Frontal cortex (tissue), 4 donors: ENCODE results near the gene MYO3A. TPM values are rescaled to one million over a fixed set of nuclear protein-coding genes. Genes with fewer than 3 reads are reported as not detected.

Experiments
- DNase-seq, 2 donors: peaks; one replicate each; pipeline ENCODE4 v3.0.0; 2012; ENCODE audit warnings: low spot score in 2 of 2
- FAIRE-seq: peaks from 2 replicates; lab custom pipeline; 2012; peaks lifted over from hg19 to GRCh38; lab: Jason Lieb, UNC
- total RNA-seq: library from RNA; depleted of rRNA; stranded (reverse); fragments of >200 nt; gene quantifications from one replicate; pipeline ENCODE4 v1.2.3, GENCODE V29; 2014
- donor health status: control.
- donor health status: control.
- donor health status: control.

Gene MYO3A
- total RNA-seq, 1 donor from 2014 or later, result 4.1 TPM

DNA sequence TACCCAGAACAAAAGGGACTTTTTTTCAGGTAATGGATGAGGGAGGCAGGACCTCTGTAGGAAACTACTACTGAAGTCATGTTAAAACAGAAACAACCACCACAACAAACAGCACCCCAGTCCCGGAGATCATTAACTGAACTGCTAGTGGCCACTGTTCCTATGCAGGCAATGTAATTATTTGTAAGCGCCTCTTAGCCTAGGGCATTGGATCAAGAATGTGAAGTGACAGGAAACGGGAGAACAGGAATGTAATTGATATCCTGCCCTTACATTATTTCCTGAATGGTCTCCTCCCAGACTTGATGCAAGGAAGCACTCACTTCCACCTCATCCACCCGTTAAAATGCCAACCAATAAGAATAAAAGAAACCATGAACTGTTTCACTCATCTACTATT lies 265.8 kb downstream of the MYO3A start:
- FAIRE-seq, result no peak
- DNase-seq, result no peak

DNA sequence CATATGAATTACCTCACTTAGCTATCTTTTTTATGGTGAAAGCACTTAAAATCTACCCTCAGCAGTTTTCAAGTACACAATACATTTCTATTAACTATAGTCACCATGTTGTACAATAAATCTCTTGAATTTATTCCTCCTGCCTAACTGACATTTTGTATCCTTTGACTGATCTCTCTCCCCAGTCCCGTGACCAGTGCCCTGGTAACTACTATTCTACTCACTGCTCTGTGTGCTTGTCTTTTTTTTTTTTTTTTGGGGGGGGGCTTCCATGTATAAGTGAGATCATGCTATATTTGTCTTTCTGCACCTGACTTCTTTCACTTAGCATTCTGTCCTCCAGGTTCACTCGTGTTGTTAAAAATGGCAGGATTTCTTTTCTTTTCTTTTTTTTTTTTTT lies 271.2 kb downstream of the MYO3A start:
- FAIRE-seq, result no peak
- no peak for DNase-seq

DNA sequence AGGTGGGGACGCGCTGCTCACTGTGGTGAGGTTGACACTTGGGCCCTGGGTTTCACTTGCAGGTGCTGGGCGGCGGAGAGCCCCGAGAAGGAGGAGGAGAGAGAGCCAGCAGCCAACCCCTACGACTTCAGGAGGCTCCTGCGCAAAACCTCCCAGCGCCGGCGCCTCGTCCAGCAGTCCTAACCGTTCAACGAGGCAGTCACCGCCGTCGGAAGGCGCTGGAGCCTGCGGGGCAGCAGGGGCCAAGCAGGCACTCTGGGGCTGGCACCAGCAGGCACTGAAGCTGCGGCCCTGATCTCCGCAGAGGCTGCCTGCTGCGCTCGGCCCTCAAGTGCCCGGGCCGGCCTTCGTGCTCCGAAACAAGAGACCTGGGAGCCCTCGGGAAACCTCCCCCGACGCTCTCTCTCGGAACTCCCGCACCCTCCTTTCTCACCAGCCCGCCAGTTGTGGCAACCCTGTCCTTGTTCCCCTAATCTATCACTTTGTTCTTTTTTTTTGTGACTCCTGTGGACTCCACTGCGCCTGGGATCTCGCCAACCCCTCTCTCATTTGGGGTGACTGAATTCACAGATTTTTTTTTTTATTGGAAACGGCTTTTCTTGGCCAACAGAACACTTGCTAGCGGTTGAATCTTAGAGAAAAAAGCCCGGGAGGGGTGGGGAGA lies 277.9 kb downstream of the MYO3A start:
- FAIRE-seq (no peak), DNase-seq (no peak)

DNA sequence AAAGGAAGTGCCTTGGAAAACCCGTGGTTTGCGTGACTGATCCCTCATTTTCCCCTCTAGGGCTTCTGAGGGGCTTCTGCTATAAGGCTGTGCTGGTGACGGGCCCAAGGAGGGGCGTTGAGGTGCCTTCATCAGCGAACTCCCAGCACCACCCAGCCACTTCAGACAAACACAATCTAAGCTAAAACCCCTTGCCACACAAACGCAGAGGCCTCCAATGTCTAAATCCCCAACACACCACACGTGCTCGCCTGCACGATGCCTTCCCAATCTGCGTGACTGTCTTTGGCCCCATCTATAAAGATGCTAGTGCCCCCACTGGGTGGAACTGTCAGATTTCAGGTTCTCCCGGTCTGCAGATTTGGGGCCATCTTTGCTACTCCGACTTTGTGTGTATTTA lies 278.5 kb downstream of the MYO3A start:
- DNase-seq, result no peak
- no peak for FAIRE-seq

- no peak for DNase-seq
Measured at GRCh38 chr10:26213157-26213800, 279.2 kb downstream of the MYO3A start.

DNA sequence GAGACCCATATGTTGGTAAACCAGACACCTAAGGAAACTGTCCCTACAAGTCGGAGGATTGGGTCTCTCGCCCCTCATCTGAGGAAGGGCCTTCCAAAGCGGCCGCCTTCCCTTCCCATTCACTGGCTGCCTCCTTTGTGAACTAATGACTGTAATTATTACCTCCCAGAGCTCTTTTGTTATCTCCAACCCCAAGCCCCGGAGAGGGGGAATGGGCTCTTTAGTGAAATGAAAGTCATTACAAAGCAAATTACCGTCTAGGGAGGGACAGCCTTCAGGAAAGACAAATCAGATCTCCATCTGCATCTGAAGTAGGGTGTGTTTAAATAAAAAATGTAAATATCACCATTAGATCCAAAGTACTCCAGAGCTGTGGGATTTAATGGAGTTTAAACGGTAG lies 280.0 kb downstream of the MYO3A start:
- DNase-seq, result no peak
- FAIRE-seq, result no peak

More at GRCh38 chr10:26213157-26213800, 279.2 kb downstream of the MYO3A start:
- FAIRE-seq, result no peak

DNA sequence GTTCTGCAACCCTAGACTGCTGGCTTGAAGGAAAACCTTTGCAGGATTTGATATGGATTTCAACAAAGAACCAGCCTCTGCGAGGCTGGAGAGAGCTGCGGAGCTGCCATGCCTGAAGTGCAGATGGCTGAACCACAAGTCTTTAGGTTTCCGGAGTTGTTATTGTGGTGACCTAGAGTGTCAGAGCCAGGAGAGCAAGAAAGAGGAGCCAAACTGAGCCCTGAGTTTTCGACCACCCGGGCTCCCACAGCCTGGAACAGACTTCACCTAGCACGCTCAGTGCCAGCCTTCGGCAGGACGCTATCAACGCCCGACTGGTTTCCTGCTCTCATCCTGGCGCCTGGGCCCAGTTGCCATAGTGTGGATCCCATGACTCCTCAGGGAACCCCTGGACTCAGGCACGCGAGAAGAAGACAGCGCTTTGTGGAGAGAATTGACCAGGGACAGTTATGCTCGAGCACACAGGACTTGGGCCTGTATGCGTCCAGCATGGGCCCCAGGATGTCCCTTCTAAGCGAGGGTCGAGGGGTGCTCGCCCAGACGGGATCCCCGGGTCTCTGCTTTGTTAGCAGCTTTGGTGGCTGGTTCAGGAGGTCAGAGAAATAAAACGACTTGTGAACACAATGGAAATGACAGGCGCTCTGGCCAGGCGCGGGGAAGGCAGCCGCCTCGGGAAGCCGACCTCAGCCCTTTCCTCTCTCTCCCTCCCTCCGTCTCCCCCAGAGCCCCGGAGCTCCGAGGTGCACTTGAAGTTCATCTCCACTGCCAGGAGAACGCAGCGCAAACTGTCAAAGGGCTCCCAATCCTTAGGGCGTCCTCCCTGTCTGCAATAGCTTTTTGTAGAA lies 280.7 kb downstream of the MYO3A start:
- FAIRE-seq (no peak), DNase-seq (no peak)

DNA sequence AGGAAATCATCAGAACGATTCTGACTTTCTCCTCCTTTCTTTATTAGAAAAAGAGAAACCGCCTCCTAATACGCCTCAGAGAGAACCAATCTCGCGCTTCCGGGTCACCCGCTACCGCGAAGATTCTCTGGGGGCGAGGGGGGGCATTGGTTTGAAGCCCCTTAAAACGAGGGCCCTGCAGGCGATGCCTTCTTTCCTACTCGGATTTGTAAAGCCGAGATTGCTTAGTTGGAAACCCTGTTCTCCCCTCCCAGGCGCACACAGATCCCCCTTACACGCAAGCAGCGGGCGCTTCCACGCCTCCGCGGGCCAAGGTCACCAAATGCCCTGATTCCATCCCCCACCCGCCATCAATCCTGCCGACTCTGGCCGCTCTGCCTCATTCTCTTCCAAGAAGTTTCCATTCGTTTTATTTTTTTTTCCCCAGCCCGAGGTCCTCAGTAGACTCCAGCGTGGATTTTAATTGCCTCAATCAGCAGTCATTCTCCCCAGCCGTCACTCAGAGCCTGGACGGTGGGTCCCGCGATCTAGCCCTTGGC lies 281.4 kb downstream of the MYO3A start:
- no peak for FAIRE-seq
- DNase-seq, result no peak

DNA sequence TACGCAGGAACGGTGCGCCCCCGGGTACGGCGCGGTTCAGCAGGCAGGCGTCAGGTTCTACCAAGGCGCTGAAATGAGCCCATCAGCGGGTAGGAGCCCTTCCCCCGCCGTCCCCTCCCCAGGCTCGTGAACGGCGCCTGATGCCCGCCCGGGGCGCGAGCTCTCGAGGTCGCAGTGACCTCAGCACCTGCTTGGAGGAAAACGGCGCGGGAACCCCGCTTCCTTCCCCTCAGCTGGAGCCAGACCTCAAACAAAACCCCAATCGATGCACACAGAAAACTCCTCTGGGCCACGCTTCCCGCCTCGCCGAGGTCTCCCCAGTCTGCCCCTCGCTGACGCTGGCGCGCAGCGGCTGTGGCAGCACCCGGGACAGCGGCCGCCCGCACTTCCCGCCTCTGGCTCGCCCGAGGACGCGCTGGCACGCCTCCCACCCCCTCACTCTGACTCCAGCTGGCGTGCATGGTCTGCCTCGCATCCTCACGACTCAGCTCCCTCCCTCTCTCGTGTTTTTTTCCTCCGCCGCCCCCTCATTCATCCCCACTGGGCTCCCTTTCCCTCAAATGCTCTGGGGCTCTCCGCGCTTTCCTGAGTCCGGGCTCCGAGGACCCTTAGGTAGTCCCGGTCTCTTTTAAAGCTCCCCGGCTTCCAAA lies 282.0 kb downstream of the MYO3A start:
- FAIRE-seq (no peak), DNase-seq (peak; percentile 54 to 61)

- FAIRE-seq, result no peak
Measured at GRCh38 chr10:26216585-26217395, 282.8 kb downstream of the MYO3A start, which contains the start of gene GAD2. TSS of gene GAD2 (plus strand) at chr10:26216774. CDS start at chr10:26216810, 36 bp downstream.

GRCh38 chr10:26217396-26218086 lies 283.5 kb downstream of the MYO3A start:
- DNase-seq (no peak), FAIRE-seq (no peak)

More at GRCh38 chr10:26216585-26217395, 282.8 kb downstream of the MYO3A start, which contains the start of gene GAD2:
- no peak for DNase-seq

GRCh38 chr10:26219676-26220075 lies 285.6 kb downstream of the MYO3A start:
- FAIRE-seq, result no peak
- no peak for DNase-seq

DNA sequence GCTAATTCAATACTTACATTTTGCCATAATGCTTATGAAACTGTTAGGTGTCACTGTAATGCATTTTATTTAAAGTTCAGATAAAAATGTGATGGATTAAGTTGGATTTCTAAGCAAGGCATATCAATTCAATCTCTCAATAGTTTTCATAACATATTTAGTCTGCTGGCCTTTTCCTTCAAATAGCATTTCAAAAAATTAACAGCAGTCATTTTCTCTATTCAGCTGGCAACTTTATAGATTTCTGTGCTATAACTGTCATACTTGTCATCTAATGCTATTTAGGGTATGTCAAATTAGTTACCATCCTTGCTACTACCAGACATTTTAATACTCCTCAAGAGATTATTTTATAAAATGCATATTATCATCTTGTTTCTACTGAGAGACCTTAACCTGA lies 286.9 kb downstream of the MYO3A start:
- no peak for DNase-seq
- FAIRE-seq, result no peak

DNA sequence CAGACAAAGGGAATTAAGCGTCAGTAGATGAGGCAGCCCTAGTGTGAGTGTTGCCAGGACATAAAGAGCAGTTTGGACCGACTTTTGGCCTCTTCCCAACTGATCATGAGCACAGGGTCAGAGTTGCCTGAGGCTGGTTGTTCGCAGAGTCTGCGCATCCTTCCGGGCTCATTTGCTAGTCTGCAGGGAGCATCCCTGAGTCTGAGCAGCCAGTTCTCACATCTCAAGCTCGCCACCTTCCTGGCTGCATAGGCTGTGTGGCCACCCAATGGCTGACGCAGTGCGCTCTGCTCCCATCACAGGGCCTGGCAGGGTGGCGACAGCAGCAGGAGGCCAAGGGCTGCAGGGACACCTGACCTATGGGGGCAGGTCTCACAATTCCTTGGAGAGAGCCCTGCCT lies 287.5 kb downstream of the MYO3A start:
- no peak for FAIRE-seq
- no peak for DNase-seq

- DNase-seq (no peak), FAIRE-seq (no peak)
Measured at GRCh38 chr10:26222563-26222962, 288.5 kb downstream of the MYO3A start.

GRCh38 chr10:26225322-26225721 lies 291.3 kb downstream of the MYO3A start:
- DNase-seq, result no peak
- no peak for FAIRE-seq

DNA sequence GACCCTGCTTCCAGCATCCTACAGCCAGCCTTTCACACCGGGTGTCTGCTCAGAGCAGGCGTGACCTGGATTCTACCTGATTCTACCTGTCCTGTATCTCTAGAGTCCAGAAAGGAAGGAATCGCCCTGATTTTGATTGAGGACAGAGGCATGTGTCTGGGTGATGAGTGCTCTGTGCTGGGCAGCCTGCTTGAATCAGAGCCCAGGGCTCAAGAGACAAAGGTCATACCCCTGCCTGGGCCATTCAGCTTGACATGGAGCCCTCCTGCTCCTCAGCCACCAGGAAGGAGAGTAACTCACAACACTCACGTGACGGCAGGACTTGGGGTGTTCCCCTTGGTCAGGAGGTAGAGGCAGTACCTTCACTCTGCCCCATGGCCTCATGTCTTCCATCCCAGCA lies 293.8 kb downstream of the MYO3A start:
- no peak for FAIRE-seq
- no peak for DNase-seq

DNA sequence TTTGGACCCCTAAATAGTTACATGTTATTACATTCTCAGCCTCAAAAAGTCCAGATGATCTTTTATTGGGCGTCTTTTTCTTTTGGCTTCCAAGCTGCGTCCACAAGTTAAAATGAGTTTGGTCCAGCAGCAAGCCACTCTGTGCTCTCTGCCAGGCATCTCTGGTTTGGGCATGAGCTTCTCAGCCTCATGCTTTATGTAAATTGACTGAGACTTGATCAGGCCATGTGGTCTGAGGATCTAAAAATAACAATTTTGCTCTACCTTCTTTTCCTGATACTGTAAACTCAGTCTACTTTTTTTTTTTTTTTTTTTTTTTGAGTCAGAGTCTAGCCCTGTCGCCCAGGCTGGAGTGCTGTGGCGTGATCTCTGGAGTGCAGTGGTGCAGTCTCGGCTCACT lies 298.1 kb downstream of the MYO3A start:
- no peak for DNase-seq
- no peak for FAIRE-seq

- FAIRE-seq (no peak), DNase-seq (no peak)
Measured at GRCh38 chr10:26235761-26236160, 301.7 kb downstream of the MYO3A start.
